ENCODE results near the gene DSCAM.

GRCh38 chr21:40587736-40588346 is 259.1 kb downstream of the DSCAM start:
- TF ChIP-seq, protein P1, sequence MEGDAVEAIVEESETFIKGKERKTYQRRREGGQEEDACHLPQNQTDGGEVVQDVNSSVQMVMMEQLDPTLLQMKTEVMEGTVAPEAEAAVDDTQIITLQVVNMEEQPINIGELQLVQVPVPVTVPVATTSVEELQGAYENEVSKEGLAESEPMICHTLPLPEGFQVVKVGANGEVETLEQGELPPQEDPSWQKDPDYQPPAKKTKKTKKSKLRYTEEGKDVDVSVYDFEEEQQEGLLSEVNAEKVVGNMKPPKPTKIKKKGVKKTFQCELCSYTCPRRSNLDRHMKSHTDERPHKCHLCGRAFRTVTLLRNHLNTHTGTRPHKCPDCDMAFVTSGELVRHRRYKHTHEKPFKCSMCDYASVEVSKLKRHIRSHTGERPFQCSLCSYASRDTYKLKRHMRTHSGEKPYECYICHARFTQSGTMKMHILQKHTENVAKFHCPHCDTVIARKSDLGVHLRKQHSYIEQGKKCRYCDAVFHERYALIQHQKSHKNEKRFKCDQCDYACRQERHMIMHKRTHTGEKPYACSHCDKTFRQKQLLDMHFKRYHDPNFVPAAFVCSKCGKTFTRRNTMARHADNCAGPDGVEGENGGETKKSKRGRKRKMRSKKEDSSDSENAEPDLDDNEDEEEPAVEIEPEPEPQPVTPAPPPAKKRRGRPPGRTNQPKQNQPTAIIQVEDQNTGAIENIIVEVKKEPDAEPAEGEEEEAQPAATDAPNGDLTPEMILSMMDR (IDR thresholded peaks at IDR 0.05) = no peak
- TF ChIP-seq POLR2A (IDR thresholded peaks at IDR 0.05) = no peak

Data from Peyer's patch (tissue), 4 donors.